Measurements from ENCODE around the gene C10orf105.

Gene C10orf105

DNA sequence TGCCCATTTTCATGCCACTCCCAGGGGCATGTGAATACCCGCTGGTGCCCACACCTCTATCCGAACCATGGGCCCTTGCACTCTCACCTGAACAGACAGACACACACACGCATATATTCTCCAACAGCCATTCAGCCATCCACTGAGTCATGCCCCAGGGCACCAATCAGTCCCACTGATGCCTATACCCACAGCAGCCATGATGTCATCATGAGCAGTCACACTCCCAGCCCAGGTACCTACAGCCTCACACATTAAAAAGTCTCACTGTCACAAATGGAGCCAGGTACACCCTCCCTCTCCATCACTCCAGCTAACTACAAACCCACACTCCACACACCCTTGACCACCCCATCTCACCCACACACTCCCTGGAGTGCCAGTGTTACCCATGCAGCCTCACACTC, 41.5 kb upstream of the C10orf105 start (continued):
- TF ChIP-seq ATF2 (tag by site-specific recombination; IDR thresholded peaks at IDR 0.05; ENCODE audit: low read depth) (peak; percentile 48; the same call in 1 of the 2 replicates), MEIS1 (CRISPR knock-in tag; IDR thresholded peaks at IDR 0.05; ENCODE audit: borderline replicate concordance) (no peak), ZNF664 (tag by site-specific recombination; IDR thresholded peaks at IDR 0.05) (no peak)

- TF ChIP-seq ZBTB6 (tag by site-specific recombination; IDR thresholded peaks at IDR 0.05) = no peak
- TF ChIP-seq ZFP37 (tag by site-specific recombination; IDR thresholded peaks at IDR 0.05) = no peak
- no peak for TF ChIP-seq KLF8 (tag by site-specific recombination; IDR thresholded peaks at IDR 0.05)
- no peak for TF ChIP-seq ZNF211 (tag by site-specific recombination; IDR thresholded peaks at IDR 0.05; ENCODE audit: low read depth)
- TF ChIP-seq YY1 (tag by site-specific recombination; IDR thresholded peaks at IDR 0.05) = no peak
- TF ChIP-seq MYNN (tag by site-specific recombination; IDR thresholded peaks at IDR 0.05; ENCODE audit: borderline replicate concordance) = no peak
- TF ChIP-seq, protein P1, sequence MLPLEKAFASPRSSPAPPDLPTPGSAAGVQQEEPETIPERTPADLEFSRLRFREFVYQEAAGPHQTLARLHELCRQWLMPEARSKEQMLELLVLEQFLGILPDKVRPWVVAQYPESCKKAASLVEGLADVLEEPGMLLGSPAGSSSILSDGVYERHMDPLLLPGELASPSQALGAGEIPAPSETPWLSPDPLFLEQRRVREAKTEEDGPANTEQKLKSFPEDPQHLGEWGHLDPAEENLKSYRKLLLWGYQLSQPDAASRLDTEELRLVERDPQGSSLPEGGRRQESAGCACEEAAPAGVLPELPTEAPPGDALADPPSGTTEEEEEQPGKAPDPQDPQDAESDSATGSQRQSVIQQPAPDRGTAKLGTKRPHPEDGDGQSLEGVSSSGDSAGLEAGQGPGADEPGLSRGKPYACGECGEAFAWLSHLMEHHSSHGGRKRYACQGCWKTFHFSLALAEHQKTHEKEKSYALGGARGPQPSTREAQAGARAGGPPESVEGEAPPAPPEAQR (tag by site-specific recombination; IDR thresholded peaks at IDR 0.05) = no peak
- TF ChIP-seq MEIS1 (CRISPR knock-in tag; IDR thresholded peaks at IDR 0.05; ENCODE audit: borderline replicate concordance) = no peak
- TF ChIP-seq ZNF596 (tag by site-specific recombination; IDR thresholded peaks at IDR 0.05) = no peak
- TF ChIP-seq, protein P2, sequence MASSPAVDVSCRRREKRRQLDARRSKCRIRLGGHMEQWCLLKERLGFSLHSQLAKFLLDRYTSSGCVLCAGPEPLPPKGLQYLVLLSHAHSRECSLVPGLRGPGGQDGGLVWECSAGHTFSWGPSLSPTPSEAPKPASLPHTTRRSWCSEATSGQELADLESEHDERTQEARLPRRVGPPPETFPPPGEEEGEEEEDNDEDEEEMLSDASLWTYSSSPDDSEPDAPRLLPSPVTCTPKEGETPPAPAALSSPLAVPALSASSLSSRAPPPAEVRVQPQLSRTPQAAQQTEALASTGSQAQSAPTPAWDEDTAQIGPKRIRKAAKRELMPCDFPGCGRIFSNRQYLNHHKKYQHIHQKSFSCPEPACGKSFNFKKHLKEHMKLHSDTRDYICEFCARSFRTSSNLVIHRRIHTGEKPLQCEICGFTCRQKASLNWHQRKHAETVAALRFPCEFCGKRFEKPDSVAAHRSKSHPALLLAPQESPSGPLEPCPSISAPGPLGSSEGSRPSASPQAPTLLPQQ (tag by site-specific recombination; IDR thresholded peaks at IDR 0.05) = no peak
- TF ChIP-seq ZBTB7A (tag by site-specific recombination; IDR thresholded peaks at IDR 0.05; ENCODE audit: low read depth) = no peak
- TF ChIP-seq KLF7 (tag by site-specific recombination; IDR thresholded peaks at IDR 0.05; ENCODE audit: borderline replicate concordance) = no peak
- no peak for TF ChIP-seq ZNF488 (tag by site-specific recombination; IDR thresholded peaks at IDR 0.05)
- no peak for TF ChIP-seq GFI1B (tag by site-specific recombination; IDR thresholded peaks at IDR 0.05)
- TF ChIP-seq PRDM1 (tag by site-specific recombination; IDR thresholded peaks at IDR 0.05) = no peak
- no peak for TF ChIP-seq ZNF558 (tag by site-specific recombination; IDR thresholded peaks at IDR 0.05)
- TF ChIP-seq ZNF24 (tag by site-specific recombination; IDR thresholded peaks at IDR 0.05) = no peak
- TF ChIP-seq, protein P3, sequence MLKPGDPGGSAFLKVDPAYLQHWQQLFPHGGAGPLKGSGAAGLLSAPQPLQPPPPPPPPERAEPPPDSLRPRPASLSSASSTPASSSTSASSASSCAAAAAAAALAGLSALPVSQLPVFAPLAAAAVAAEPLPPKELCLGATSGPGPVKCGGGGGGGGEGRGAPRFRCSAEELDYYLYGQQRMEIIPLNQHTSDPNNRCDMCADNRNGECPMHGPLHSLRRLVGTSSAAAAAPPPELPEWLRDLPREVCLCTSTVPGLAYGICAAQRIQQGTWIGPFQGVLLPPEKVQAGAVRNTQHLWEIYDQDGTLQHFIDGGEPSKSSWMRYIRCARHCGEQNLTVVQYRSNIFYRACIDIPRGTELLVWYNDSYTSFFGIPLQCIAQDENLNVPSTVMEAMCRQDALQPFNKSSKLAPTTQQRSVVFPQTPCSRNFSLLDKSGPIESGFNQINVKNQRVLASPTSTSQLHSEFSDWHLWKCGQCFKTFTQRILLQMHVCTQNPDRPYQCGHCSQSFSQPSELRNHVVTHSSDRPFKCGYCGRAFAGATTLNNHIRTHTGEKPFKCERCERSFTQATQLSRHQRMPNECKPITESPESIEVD (tag by site-specific recombination; IDR thresholded peaks at IDR 0.05) = no peak
- no peak for TF ChIP-seq ZNF76 (tag by site-specific recombination; IDR thresholded peaks at IDR 0.05; ENCODE audit: borderline replicate concordance, low read depth)
- no peak for TF ChIP-seq ZNF768 (tag by site-specific recombination; IDR thresholded peaks at IDR 0.05)
- H3K27ac ChIP-seq (ENCODE audit: extremely low read depth, low read depth, low read length) = no peak overlapping the region
- POLR2A ChIA-PET = no interaction called here
- H3K4me1 ChIP-seq (ENCODE audit: control insufficient read depth, insufficient read depth, low read length) = no peaks in the 10 kb centered on the region
- CTCF ChIA-PET = interaction anchor here (0.8 to 0.9 kb wide), 2 partner anchors 15 to 16 kb away, joined by 3 to 6 read pairs; partner anchors contain the start of gene VSIR
- no peaks in the 10 kb centered on the region for H3K9me3 ChIP-seq (ENCODE audit: control insufficient read depth, insufficient read depth, low read depth, low read length)
- no peaks in the 10 kb centered on the region for H3K36me3 ChIP-seq (ENCODE audit: control insufficient read depth in 2 of 2, insufficient read depth in 1 of 2, low read length in 2 of 2)
- no peak overlapping the region for H3K4me3 ChIP-seq (ENCODE audit: low read depth, low read length)
Measured at GRCh38 chr10:71757399-71757922, 37.9 kb upstream of the C10orf105 start.
